Kidney tubule cell (primary cell): ENCODE measurements around the gene SEMA7A.

Experiments
- DNase-seq: peaks from one replicate; pipeline ENCODE4 v3.0.0-alpha.2; 2018; ENCODE audit warnings: low spot score

Gene SEMA7A

GRCh38 chr15:74430510-74430951 lies 3.2 kb downstream of the SEMA7A start:
- peak; percentile 53 for DNase-seq

- DNase-seq, result no peak
These were observed 3.9 kb downstream of the SEMA7A start for GRCh38 chr15:74429781-74430400.

- no peak for DNase-seq
These were observed 4.6 kb downstream of the SEMA7A start for GRCh38 chr15:74428970-74429780.

- no peak for DNase-seq
These were observed 5.3 kb downstream of the SEMA7A start for GRCh38 chr15:74428442-74428787.

GRCh38 chr15:74427607-74428441 lies 5.9 kb downstream of the SEMA7A start:
- DNase-seq, result no peak

- DNase-seq, result no peak
These were observed 7.1 kb downstream of the SEMA7A start for GRCh38 chr15:74426404-74427281.

DNA sequence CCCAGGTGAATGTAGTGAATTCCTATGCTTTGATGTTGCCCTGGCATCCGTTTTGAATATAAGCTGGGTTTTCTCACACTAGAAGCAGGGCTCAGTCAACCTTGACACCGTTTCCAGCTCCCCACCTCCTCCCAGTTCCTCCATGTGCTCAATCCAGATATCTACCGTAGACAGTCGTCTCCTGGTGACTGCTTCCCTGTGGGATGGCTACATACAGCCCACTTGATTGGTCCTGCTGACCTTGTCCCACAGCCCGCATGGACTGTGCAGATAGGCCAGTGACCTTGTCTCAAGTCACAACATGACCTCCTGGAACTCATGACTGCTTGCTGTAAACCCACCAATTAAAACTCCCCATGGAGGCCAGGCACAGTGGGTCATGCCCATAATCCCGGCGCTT lies 8.1 kb downstream of the SEMA7A start:
- DNase-seq, result peak; percentile 64

- no peak for DNase-seq
These were observed 8.7 kb downstream of the SEMA7A start for GRCh38 chr15:74424901-74425528.

DNA sequence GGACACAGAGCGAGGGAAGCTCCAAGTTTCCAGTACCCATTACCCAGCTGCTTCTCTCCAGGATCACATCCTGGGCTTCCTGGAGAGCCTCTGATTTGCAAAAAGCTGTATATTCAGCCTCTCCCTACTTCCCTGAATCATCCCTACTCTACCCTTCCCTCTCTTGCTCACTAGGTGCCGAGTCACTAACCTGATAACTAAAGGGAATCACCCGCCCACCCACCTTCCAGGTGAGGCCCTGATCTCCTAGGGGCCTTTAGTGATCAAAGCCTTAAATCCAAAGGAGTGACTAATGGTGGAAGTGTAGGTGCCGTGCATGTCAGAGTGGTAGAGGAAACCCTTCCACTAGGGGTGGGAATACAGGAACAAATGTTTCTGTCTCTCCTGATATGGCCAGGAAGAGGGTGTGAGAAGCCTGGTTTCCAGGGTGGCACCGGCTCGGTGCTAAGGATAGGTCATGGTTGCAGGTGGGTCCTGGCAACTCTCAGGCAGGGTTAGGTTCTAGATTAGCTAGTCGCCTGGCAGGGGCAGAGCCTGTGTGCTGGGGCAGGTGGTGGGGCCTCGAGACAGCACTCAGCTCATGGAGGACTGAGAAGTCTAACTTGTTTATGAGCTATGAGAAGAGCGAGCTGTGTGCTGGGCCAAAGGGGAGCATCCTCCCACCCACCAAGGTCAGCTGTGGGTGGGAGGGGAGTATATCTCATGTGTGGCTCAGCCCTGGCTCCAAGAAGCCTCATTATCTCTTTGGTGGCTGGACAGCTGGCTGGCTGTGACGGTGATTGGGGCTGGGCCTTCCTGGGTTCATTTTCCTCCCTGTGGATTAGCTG lies 10.1 kb downstream of the SEMA7A start:
- peak; percentile 86 for DNase-seq

- DNase-seq, result peak; percentile 95
These were observed 10.9 kb downstream of the SEMA7A start for GRCh38 chr15:74422652-74423430.

DNA sequence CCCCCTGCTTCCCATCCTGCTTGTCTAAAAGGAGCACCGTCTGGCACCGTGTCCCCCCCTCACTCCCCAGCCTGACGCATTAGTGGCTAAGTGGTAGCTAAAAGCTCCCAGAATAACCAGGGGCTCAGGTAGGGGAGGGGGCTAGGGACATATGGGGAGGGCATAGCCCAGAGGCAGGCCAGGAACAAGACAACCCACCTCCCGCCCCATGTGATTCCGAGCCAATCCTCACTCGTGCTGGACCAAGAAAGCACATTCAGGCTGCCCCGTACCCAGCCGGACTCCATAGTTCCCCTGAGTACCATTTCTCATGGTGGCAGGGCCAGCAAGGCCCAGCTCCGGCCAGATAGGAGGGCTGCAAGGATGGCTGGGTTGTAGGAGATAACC lies 11.5 kb downstream of the SEMA7A start:
- no peak for DNase-seq

GRCh38 chr15:74421302-74422245 lies 12.2 kb downstream of the SEMA7A start:
- no peak for DNase-seq

DNA sequence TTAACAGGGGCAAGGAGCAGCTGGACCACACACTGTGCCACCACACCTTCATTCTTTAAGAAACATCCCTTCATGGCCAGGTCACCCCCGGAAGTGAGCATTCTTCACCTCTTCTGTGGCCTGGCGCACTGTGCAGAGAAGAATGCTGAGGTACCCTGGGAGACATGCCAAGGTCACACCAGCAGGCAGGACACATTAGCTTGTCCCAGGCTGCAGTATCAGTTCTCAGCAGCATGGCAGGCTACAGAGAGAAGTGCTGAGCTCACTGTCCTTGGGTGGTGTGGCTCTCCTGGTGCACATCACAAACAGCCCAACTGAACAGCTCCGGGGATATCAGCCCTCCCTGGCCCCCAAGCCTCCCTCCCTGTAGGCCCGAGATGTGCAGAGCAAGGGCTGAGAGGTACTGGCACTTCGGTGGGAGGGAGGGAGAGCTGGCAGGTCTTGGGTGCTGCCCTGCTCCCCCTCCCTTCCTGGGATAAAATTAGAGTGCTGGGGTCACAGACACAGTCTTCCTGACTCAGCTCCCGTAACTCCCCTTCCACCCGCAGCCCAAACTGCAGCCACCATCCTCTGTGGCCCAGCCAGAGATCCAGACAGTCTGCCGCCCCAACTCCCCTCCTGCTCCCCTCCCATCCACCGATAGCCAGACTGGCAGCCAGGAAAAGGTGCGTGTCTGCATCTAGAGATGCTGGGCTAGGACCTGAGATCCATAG lies 13.4 kb downstream of the SEMA7A start:
- DNase-seq, result peak; percentile 84

DNA sequence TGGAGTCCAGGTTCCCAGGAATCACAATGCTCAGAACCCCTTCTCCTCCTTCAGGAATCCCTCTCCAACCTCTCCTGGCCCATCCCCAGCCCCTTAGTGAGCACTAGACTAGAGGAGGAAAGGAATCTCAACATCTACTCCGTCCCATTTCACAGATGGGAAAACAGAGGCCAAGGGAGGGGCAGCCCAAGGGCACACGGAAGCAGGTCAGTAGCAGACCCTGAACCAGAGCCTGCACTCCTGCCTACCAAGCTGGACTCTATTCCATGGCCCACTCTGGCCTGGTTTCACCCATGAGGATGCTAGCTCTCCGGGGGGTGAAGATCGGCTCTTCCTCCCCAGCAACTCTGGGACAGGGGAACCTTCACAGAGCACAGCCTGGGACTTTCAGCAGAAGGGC lies 14.3 kb downstream of the SEMA7A start:
- no peak for DNase-seq

- no peak for DNase-seq
These were observed 15.0 kb downstream of the SEMA7A start for GRCh38 chr15:74418575-74419338.

DNA sequence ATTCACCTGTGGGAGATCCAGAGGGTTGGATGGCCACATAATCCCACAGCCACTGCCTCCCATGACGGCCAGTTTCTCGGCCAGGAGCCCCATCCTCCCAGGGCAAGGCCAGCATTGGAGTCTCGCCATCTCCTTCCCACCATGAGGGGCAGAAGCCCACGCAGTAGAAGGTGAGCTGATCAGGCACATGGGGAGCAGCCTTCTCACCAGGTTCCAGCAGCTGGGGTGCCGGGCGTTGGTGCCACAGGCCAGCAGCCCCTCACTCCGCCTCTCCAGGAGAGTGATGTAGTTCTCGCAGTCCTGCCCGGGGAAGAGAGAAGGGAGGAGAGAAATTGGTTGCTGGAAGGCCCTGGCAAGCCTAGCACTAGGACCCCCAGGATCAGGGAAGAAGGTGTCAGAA lies 16.1 kb downstream of the SEMA7A start:
- no peak for DNase-seq

DNA sequence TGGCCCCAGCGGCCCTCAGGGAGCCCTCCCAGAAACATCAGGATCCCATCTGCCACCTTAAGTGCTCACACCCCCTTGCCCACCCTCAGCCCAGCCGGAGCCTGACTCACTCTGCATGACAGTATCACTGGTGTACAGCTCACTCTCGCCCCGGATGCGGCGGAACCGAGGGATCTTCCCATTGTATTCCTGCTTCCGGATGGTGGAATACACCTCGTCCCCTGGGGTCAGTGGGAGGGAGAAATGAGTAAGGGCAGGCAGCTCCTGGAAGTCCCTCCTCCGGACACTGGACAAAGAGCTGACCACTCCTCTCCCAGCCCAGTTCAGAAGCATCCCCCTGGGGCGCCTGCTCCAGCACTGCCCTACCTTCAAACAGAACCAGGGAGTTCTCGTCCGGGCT lies 16.5 kb downstream of the SEMA7A start:
- peak; percentile 41 for DNase-seq
